Testis (tissue), 2 donors: ENCODE measurements around the gene GARRE1.

ENCODE experiments used
- CTCF ChIP-seq, 3 experiments: fragments of 450-650 bp in 2 of 3; fragments of 200-600 bp in 1 of 3; sonication (generic) in 1 of 3; IDR thresholded peaks; one replicate each; pipeline ENCODE4 v1.5.1; 2016 to 2019; ENCODE audit warnings: antibody characterized with exemption in 3 of 3, mild to moderate bottlenecking in 2 of 3, moderate library complexity in 1 of 3
- POLR2A ChIP-seq: fragments of 450-650 bp; IDR thresholded peaks from one replicate; pipeline ENCODE4 v1.6.1; 2017; ENCODE audit warnings: antibody characterized with exemption, mild to moderate bottlenecking, moderate library complexity

- TF ChIP-seq POLR2A (no peak), CTCF (IDR thresholded peaks at IDR 0.05) (no peak)
Observed at GRCh38 chr19:34214040-34214439, 40.3 kb upstream of the GARRE1 start.
